K562 (cell line): ENCODE results near the gene HPDL. TPM values are rescaled to one million over a fixed set of nuclear protein-coding genes. Genes with fewer than 3 reads are reported as not detected.
"Not testable (repeated sequence)": the region's sequence is repeated elsewhere in the genome, so short reads cannot be mapped to it uniquely, and the experiment has no call there.

Source experiments
- ATAC-seq: fragments of 200-7000 bp; cut with Tn5 transposase; 3 replicates; pipeline ENCODE4 v1.9.1; 2020; ENCODE audit warnings: moderate library complexity
- BruUV-seq: library from RNA; stranded (reverse); fragments of 400-500 nt; replicated peaks from 2 replicates; lab custom pipeline; 2021; lab: Mats Ljungman, UMichigan
- CTCF ChIA-PET: fragments of 300-600 bp; formaldehyde crosslinking; extraction: SDS; loops from one replicate; lab custom pipeline; 2021; ENCODE audit warnings: low intra/inter-chr PET ratio; lab: Yijun Ruan, JAX
- POLR2A ChIA-PET: fragments of 300-600, 350-650 bp; sonication (Branson Sonifier 250); formaldehyde crosslinking; extraction: SDS; loops from one replicate; lab custom pipeline; 2021; ENCODE audit warnings: antibody characterized with exemption, inconsistent platforms; lab: Yijun Ruan, JAX
- DNase-seq, 4 experiments: peaks; one replicate each; pipeline versions ENCODE4 v3.0.0 to v3.0.0-alpha.2; 2011 to 2018; ENCODE audit warnings: low spot score in 3 of 4, mixed read lengths in 3 of 4; ENCODE audit errors: extremely low read depth in 1 of 4
- FAIRE-seq: peaks from 2 replicates; lab custom pipeline; 2011; peaks lifted over from hg19 to GRCh38; lab: Jason Lieb, UNC
- H2AFZ ChIP-seq: 2 replicates; pipeline ENCODE4 v1.6.0; 2011; ENCODE audit warnings: low read depth, low read length, control low read depth, inconsistent platforms
- H3K27ac ChIP-seq: fragments of 200-600 bp; 3 replicates; pipeline ENCODE4 v1.8.0; 2011; ENCODE audit warnings: low read depth, mild to moderate bottlenecking, control low read depth, inconsistent platforms, low read length, moderate library complexity, mixed read lengths; ENCODE audit errors: extremely low read depth
- H3K27me3 ChIP-seq, 2 experiments: fragments of 300-600 bp in 1 of 2; 2 replicates in 1 of 2; 3 replicates in 1 of 2; pipeline versions ENCODE4 v1.6.0 to v1.8.0; 2011; ENCODE audit warnings: inconsistent platforms in 2 of 2, low read length in 2 of 2, mild to moderate bottlenecking in 1 of 2, mixed read lengths in 1 of 2, moderate library complexity in 1 of 2; ENCODE audit not compliant: control insufficient read depth in 2 of 2, insufficient read depth in 2 of 2
- H3K36me3 ChIP-seq: fragments of 300-600 bp; 3 replicates; pipeline ENCODE4 v1.8.0; 2011; ENCODE audit warnings: mild to moderate bottlenecking, low read length, inconsistent platforms; ENCODE audit not compliant: control insufficient read depth, insufficient read depth
- H3K4me1 ChIP-seq, 2 experiments: fragments of 200-600 bp in 1 of 2; replicated peaks in 1 of 2; 2 replicates in 1 of 2; 3 replicates in 1 of 2; pipeline versions ENCODE4 v1.5.1 to v1.8.0; 2011; ENCODE audit warnings: inconsistent platforms in 2 of 2, low read length in 2 of 2, mild to moderate bottlenecking in 1 of 2, mixed read lengths in 1 of 2, moderate library complexity in 1 of 2; ENCODE audit not compliant: control insufficient read depth in 2 of 2, insufficient read depth in 2 of 2
- H3K4me2 ChIP-seq: 2 replicates; pipeline ENCODE4 v1.6.1; 2011; ENCODE audit warnings: low read length, control low read depth, inconsistent platforms, mixed read lengths; ENCODE audit not compliant: insufficient read depth
- H3K4me3 ChIP-seq: fragments of 200-600 bp; sonication (generic), shearing (Covaris generic); 2 replicates; pipeline ENCODE4 v1.5.1; 2016; ENCODE audit warnings: control low read depth, inconsistent platforms
- H3K79me2 ChIP-seq: fragments of 200-600 bp; 3 replicates; pipeline ENCODE4 v1.8.0; 2011; ENCODE audit warnings: low read length, inconsistent platforms; ENCODE audit not compliant: control insufficient read depth, insufficient read depth
- H3K9ac ChIP-seq, 2 experiments: 2 replicates each; pipeline versions ENCODE4 v1.6.0 to v1.6.1; 2011; ENCODE audit warnings: low read depth in 2 of 2, low read length in 2 of 2, control low read depth in 1 of 2, inconsistent platforms in 1 of 2, mild to moderate bottlenecking in 1 of 2, mixed read lengths in 1 of 2; ENCODE audit not compliant: insufficient read depth in 1 of 2
- H3K9me1 ChIP-seq: one replicate; pipeline ENCODE4 v1.6.0; 2011; ENCODE audit warnings: inconsistent platforms, mild to moderate bottlenecking, low read length, moderate library complexity; ENCODE audit not compliant: control insufficient read depth, insufficient read depth
- H3K9me3 ChIP-seq: replicated peaks from 2 replicates; pipeline ENCODE4 v1.5.1; 2011; ENCODE audit warnings: low read depth, low read length, inconsistent platforms; ENCODE audit not compliant: control insufficient read depth, insufficient read depth
- H4K20me1 ChIP-seq: replicated peaks from 2 replicates; pipeline ENCODE4 v1.6.1; 2011; ENCODE audit warnings: low read length, inconsistent platforms, mixed read lengths; ENCODE audit not compliant: control insufficient read depth, insufficient read depth
- C11orf30 ChIP-seq: fragments of 450-650 bp; IDR thresholded peaks from 2 replicates; pipeline ENCODE4 v1.6.1; 2016; ENCODE audit warnings: low read depth, mild to moderate bottlenecking
- FOXK2 ChIP-seq, 2 experiments: fragments of 450-650 bp; IDR thresholded peaks in 1 of 2; conservative IDR thresholded peaks in 1 of 2; 2 replicates each; pipeline ENCODE4 v1.6.1; 2016; ENCODE audit warnings: low read depth in 2 of 2, mild to moderate bottlenecking in 1 of 2
- MAFG ChIP-seq: fragments of 450-650 bp; conservative IDR thresholded peaks from 2 replicates; pipeline ENCODE4 v1.6.1; 2016; ENCODE audit warnings: missing genetic modification characterization, missing compliant biosample characterization
- PBX2 ChIP-seq, 2 experiments: IDR thresholded peaks in 1 of 2; conservative IDR thresholded peaks in 1 of 2; 2 replicates each; pipeline ENCODE4 v1.6.1; 2016; ENCODE audit warnings: low read depth in 2 of 2, mild to moderate bottlenecking in 1 of 2, missing compliant biosample characterization in 1 of 2, missing genetic modification characterization in 1 of 2, moderate library complexity in 1 of 2
- ZNF316 ChIP-seq: fragments of 450-650 bp; IDR thresholded peaks from 2 replicates; pipeline ENCODE4 v1.6.1; 2016
- ZNF384 ChIP-seq: IDR thresholded peaks from 2 replicates; pipeline ENCODE4 v1.6.1; 2012; ENCODE audit warnings: low read depth, low read length, improper control_type of control experiment
- WGBS: fragments of 100-300 bp; shearing (Covaris generic); methylation state at CpG from one replicate; pipeline ENCODE4 v1.1.6; 2016; ENCODE audit warnings: low coverage, mixed read lengths; ENCODE audit not compliant: insufficient coverage; ENCODE audit errors: missing lambda C conversion rate; 5-methylcytosine and 5-hydroxymethylcytosine counted together
- in situ Hi-C: fragments of 300-500 bp; cut with MboI; formaldehyde crosslinking; loops from 4 replicates; pipeline ENCODE4 v1.15.0; 2018; ENCODE audit warnings: inconsistent platforms, mixed read lengths
- intact Hi-C: fragments of 100-400 bp; cut with micrococcal nuclease; formaldehyde crosslinking; loops from 2 replicates; pipeline ENCODE4 v1.14.2; 2022
- polyA plus RNA-seq, 8 experiments: library from polyadenylated mRNA; depleted of rRNA in 4 of 8; stranded (reverse) in 5 of 8; unstranded in 3 of 8; fragments of >200 nt; fragmentation: Nextera tagmentation in 2 of 8; fragmentation: Illumina TruSeq in 1 of 8; extraction: Ambion mirVana in 2 of 8; extraction: Trizol in 1 of 8; gene quantifications; 2 replicates each; pipeline versions ENCODE4 v1.2.1 to v1.2.3, GENCODE V29; 2011 to 2014; ENCODE audit warnings: inconsistent platforms in 1 of 8, missing spikeins in 1 of 8
- total RNA-seq, 7 experiments: library from RNA; depleted of rRNA in 6 of 7; stranded (reverse); fragments of >200 nt in 6 of 7; fragmentation: Illumina TruSeq in 2 of 7; extraction: Trizol in 2 of 7; gene quantifications; 2 replicates each; pipeline versions ENCODE4 v1.2.1 to v1.2.3, GENCODE V29; 2011 to 2021; ENCODE audit warnings: low replicate concordance in 1 of 7

HPDL gene
- total and polyA plus RNA-seq, 9 of the 15 experiments (the other 6 are each of a cell fraction or from before 2014, with no cell fraction given): not detected

GRCh38 chr1:45291002-45291401 is 35.7 kb upstream of the HPDL start:
- H4K20me1 ChIP-seq, ATAC-seq: not testable (repeated sequence)
- intact Hi-C loops: loop anchor here (5.0 kb wide), 1 partner anchor 79 kb away; no protein-coding TSS in a partner anchor

More at GRCh38 chr1:45291002-45291401, 35.7 kb upstream of the HPDL start:
- H3K27ac ChIP-seq; H3K27me3 ChIP-seq; H3K79me2 ChIP-seq; FAIRE-seq; H3K4me2 ChIP-seq; H3K36me3 ChIP-seq; H3K9me3 ChIP-seq; CTCF ChIA-PET; in situ Hi-C loops; BruUV-seq; H3K9me1 ChIP-seq; H3K4me3 ChIP-seq; H3K9ac ChIP-seq; DNase-seq; H3K4me1 ChIP-seq; TF ChIP-seq PBX2 (CRISPR knock-in tag; IDR thresholded peaks at IDR 0.05; ENCODE audit: low read depth): not testable (repeated sequence)
- WGBS: 52% methylated on average over 6 of the region's 6 CpGs
- POLR2A ChIA-PET: interaction anchor here (1.1 to 1.6 kb wide), 6 partner anchors 9 to 569 kb away, joined by 3 to 8 read pairs (median 4); partner anchors contain the start of gene UROD
- peak overlapping the region; percentile 22; the same call in 1 of the 2 replicates for H2AFZ ChIP-seq
- TF ChIP-seq ZNF316: peak; percentile 69
- peak; percentile 34; the same call in 1 of the 2 replicates for TF ChIP-seq PBX2 (tag; conservative IDR thresholded peaks at IDR 0.05; ENCODE audit: low read depth)
- TF ChIP-seq FOXK2 (conservative IDR thresholded peaks at IDR 0.05 in 1 of 2, IDR thresholded peaks at IDR 0.05 in 1 of 2; ENCODE audit: low read depth in 2 of 2): peak in 1 of 2 experiments; percentile 32; a peak in 1 of 4 replicates
- TF ChIP-seq C11orf30: peak; percentile 60; the same call in 1 of the 2 replicates
- TF ChIP-seq ZNF384: peak; percentile 54
- TF ChIP-seq MAFG (tag): peak; percentile 62
